Measurements from ENCODE around the gene GALNT17.

- TF ChIP-seq, protein P1, sequence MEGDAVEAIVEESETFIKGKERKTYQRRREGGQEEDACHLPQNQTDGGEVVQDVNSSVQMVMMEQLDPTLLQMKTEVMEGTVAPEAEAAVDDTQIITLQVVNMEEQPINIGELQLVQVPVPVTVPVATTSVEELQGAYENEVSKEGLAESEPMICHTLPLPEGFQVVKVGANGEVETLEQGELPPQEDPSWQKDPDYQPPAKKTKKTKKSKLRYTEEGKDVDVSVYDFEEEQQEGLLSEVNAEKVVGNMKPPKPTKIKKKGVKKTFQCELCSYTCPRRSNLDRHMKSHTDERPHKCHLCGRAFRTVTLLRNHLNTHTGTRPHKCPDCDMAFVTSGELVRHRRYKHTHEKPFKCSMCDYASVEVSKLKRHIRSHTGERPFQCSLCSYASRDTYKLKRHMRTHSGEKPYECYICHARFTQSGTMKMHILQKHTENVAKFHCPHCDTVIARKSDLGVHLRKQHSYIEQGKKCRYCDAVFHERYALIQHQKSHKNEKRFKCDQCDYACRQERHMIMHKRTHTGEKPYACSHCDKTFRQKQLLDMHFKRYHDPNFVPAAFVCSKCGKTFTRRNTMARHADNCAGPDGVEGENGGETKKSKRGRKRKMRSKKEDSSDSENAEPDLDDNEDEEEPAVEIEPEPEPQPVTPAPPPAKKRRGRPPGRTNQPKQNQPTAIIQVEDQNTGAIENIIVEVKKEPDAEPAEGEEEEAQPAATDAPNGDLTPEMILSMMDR (IDR thresholded peaks at IDR 0.05; ENCODE audit: borderline replicate concordance, extremely low read depth, low read length, poor library complexity, severe bottlenecking), result no peak
- TF ChIP-seq EZH2 (IDR thresholded peaks at IDR 0.05; ENCODE audit: borderline replicate concordance, low read depth, low read length, severe bottlenecking), result no peak
Observed at GRCh38 chr7:71682841-71683781, 551.2 kb downstream of the GALNT17 start.

All from DND-41 (cell line).